ENCODE data around the gene TMEM198. TPM values are rescaled to one million over a fixed set of nuclear protein-coding genes. Genes with fewer than 3 reads are reported as not detected.

Gene TMEM198
- total RNA-seq, 1 experiment from 2014 or later: 2.3 TPM

- ChIA-PET POLR2A (no interaction called here), CTCF (no interaction called here)
- in situ Hi-C loops (cut with HindIII; ENCODE audit: low pct_unique_long_range_greater_than_20kb, low sequenced_read_pairs) (no loop called here), intact Hi-C loops (cut with micrococcal nuclease; ENCODE audit: unreplicated experiment) (no loop called here)
- DNase-seq (ENCODE audit: low read depth, low spot score): no peak
- no peak for ATAC-seq
- no peak overlapping the region for H3K4me3 ChIP-seq (ENCODE audit: low read depth in 2 of 2, low read length in 2 of 2)
- peaks cover 13% of the 10 kb centered on the region for H3K4me1 ChIP-seq (ENCODE audit: control insufficient read depth, insufficient read depth, low read length)
- no peak for TF ChIP-seq SIN3A (IDR thresholded peaks at IDR 0.05; ENCODE audit: borderline replicate concordance, insufficient read depth, low read depth, low read length)
- no peak for TF ChIP-seq POLR2AphosphoS5 (IDR thresholded peaks at IDR 0.05; ENCODE audit: low read depth, low read length)
- no peak for TF ChIP-seq CTCF (IDR thresholded peaks at IDR 0.05)
- no peak for TF ChIP-seq TCF7L2 (IDR thresholded peaks at IDR 0.05; ENCODE audit: low read depth, low read length)
- TF ChIP-seq REST (IDR thresholded peaks at IDR 0.05; ENCODE audit: insufficient read depth in 1 of 2, low read depth in 2 of 2, low read length in 1 of 2): no peak
- BruUV-seq (replicated peaks): no TSS peak
- no peak overlapping the region for H3K27ac ChIP-seq (ENCODE audit: low read length)
- no peaks in the 10 kb centered on the region for H3K27me3 ChIP-seq (ENCODE audit: control insufficient read depth, insufficient read depth, low read length)
- no peaks in the 10 kb centered on the region for H3K36me3 ChIP-seq (ENCODE audit: control insufficient read depth, insufficient read depth, low read length)
- H3K9me3 ChIP-seq (ENCODE audit: control insufficient read depth, insufficient read depth, low read depth, low read length): no peaks in the 10 kb centered on the region
Measured at GRCh38 chr2:219566640-219567039, 22.8 kb downstream of the TMEM198 start.

GRCh38 chr2:219567131-219567530 lies 23.3 kb downstream of the TMEM198 start:
- Histone ChIP-seq H3K4me3 (ENCODE audit: low read depth in 2 of 2, low read length in 2 of 2) (no peak overlapping the region), H3K36me3 (ENCODE audit: control insufficient read depth, insufficient read depth, low read length) (no peaks in the 10 kb centered on the region), H3K9me3 (ENCODE audit: control insufficient read depth, insufficient read depth, low read depth, low read length) (no peaks in the 10 kb centered on the region), H3K27ac (ENCODE audit: low read length) (no peak overlapping the region), H3K27me3 (ENCODE audit: control insufficient read depth, insufficient read depth, low read length) (no peaks in the 10 kb centered on the region), H3K4me1 (ENCODE audit: control insufficient read depth, insufficient read depth, low read length) (peaks cover 16% of the 10 kb centered on the region)
- BruUV-seq (replicated peaks): no TSS peak
- in situ Hi-C loops (cut with HindIII; ENCODE audit: low pct_unique_long_range_greater_than_20kb, low sequenced_read_pairs): no loop called here
- CTCF ChIA-PET: no interaction called here
- POLR2A ChIA-PET: no interaction called here
- intact Hi-C loops (cut with micrococcal nuclease; ENCODE audit: unreplicated experiment): no loop called here
- DNase-seq (ENCODE audit: low read depth, low spot score) (no peak), ATAC-seq (no peak)
- no peak for TF ChIP-seq SIN3A (IDR thresholded peaks at IDR 0.05; ENCODE audit: borderline replicate concordance, insufficient read depth, low read depth, low read length)
- TF ChIP-seq POLR2AphosphoS5 (IDR thresholded peaks at IDR 0.05; ENCODE audit: low read depth, low read length): no peak
- TF ChIP-seq REST (IDR thresholded peaks at IDR 0.05; ENCODE audit: insufficient read depth in 1 of 2, low read depth in 2 of 2, low read length in 1 of 2): no peak
- TF ChIP-seq CTCF (IDR thresholded peaks at IDR 0.05): no peak
- TF ChIP-seq TCF7L2 (IDR thresholded peaks at IDR 0.05; ENCODE audit: low read depth, low read length): no peak
